Left colon (tissue), 2 donors: ENCODE measurements around the gene RABGGTB. TPM values are rescaled to one million over a fixed set of nuclear protein-coding genes. Genes with fewer than 3 reads are reported as not detected.

Source experiments
- total RNA-seq, 2 donors: library from RNA; stranded (reverse); fragmentation: NEBNext Ultra II Directional; extraction: Animal tissue kit (Norgen Biotek cat#: 25700); gene quantifications; one replicate each; pipeline ENCODE4 v1.2.1, GENCODE V29; 2021
- donor health status: DM: no; HTN: no; CAD: no.
- donor health status: DM: yes; HTN: yes; CAD: no.

Gene RABGGTB
- total RNA-seq, 2 donors from 2014 or later = 49.7 to 68.5 TPM

Other genes with a start within 250 kb of the RABGGTB start
- 1 to 10 TPM; 6.7 to 8.4 TPM for gene SLC44A5, start 175.1 kb upstream of the RABGGTB start, total RNA-seq
- gene ACADM, start 61.5 kb upstream of the RABGGTB start, total RNA-seq = 10 to 100 TPM; 92.6 to 92.7 TPM
- gene MSH4, start 10.6 kb downstream of the RABGGTB start, total RNA-seq = under 1 TPM; 0.15 to 0.45 TPM
- gene ASB17, start 146.1 kb downstream of the RABGGTB start, total RNA-seq = not detected